ENCODE measurements around the gene CNTN1.

Gene CNTN1

GRCh38 chr12:40957417-40957816, 265.2 kb downstream of the CNTN1 start:
- Mint-ChIP-seq H3K9me3 (no peaks in the 10 kb centered on the region), H3K36me3 (ENCODE audit: low read depth) (no peaks in the 10 kb centered on the region), H3K4me1 (ENCODE audit: low read depth) (no peaks in the 10 kb centered on the region), H3K27ac (no peak overlapping the region), H3K27me3 (no peaks in the 10 kb centered on the region), H3K4me3 (no peak overlapping the region)
- intact Hi-C loops (cut with micrococcal nuclease): no loop called here

GRCh38 chr12:40959041-40959440, 266.8 kb downstream of the CNTN1 start:
- intact Hi-C loops (cut with micrococcal nuclease): no loop called here
- Mint-ChIP-seq H3K4me3 (no peak overlapping the region), H3K27me3 (no peaks in the 10 kb centered on the region), H3K36me3 (ENCODE audit: low read depth) (no peaks in the 10 kb centered on the region), H3K4me1 (ENCODE audit: low read depth) (no peaks in the 10 kb centered on the region), H3K27ac (no peak overlapping the region), H3K9me3 (no peaks in the 10 kb centered on the region)

DNA sequence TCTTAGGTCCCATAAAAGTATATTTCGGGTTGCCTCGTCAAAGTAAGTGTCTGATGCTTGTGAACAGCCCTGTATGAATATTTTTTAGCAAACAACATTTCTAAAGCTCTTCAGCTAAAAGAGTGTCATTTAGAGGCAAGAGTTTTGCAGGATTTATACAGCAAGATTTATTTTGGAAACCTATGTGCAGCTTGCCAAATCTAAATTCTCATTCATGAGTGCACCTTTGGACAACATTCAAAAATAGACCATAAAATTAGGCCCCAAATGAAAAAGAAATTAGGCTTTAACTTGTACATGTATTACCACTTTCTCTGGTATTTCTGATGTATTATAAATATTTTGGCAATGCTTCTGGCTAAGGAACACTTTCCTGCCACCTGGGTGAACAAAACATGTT, 271.5 kb downstream of the CNTN1 start:
- Mint-ChIP-seq H3K36me3 (ENCODE audit: low read depth) (no peaks in the 10 kb centered on the region), H3K27me3 (no peaks in the 10 kb centered on the region), H3K4me1 (ENCODE audit: low read depth) (no peaks in the 10 kb centered on the region), H3K9me3 (no peaks in the 10 kb centered on the region), H3K4me3 (no peak overlapping the region), H3K27ac (no peak overlapping the region)
- intact Hi-C loops (cut with micrococcal nuclease): no loop called here

DNA sequence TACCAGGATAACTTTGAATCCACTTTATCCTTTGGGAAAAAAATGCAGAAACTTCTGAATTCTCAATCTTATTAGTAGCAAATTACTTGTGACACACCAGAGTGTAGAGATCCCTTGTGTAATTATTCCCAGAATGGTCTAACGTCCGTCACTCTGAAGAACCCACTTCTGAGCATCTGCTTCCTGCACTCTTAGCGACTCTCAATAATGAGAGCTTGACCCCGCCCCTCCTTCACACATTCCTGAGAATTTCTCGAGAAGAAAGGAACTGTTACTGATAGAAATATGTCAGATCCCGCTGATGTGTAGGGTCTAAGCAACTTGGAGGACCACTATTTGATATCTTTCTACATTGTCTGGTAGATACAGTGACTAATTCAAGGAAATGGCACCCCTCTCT, 277.6 kb downstream of the CNTN1 start:
- H3K36me3 Mint-ChIP-seq (ENCODE audit: low read depth): no peaks in the 10 kb centered on the region
- H3K27me3 Mint-ChIP-seq: no peaks in the 10 kb centered on the region
- no peaks in the 10 kb centered on the region for H3K9me3 Mint-ChIP-seq
- no peak overlapping the region for H3K27ac Mint-ChIP-seq
- no peaks in the 10 kb centered on the region for H3K4me1 Mint-ChIP-seq (ENCODE audit: low read depth)
- intact Hi-C loops (cut with micrococcal nuclease): no loop called here
- no peak overlapping the region for H3K4me3 Mint-ChIP-seq

GRCh38 chr12:40970320-40970907, 278.2 kb downstream of the CNTN1 start:
- Mint-ChIP-seq H3K27ac (no peak overlapping the region), H3K4me1 (ENCODE audit: low read depth) (no peaks in the 10 kb centered on the region), H3K4me3 (no peak overlapping the region), H3K36me3 (ENCODE audit: low read depth) (no peaks in the 10 kb centered on the region), H3K9me3 (no peaks in the 10 kb centered on the region), H3K27me3 (no peaks in the 10 kb centered on the region)
- intact Hi-C loops (cut with micrococcal nuclease): no loop called here

DNA sequence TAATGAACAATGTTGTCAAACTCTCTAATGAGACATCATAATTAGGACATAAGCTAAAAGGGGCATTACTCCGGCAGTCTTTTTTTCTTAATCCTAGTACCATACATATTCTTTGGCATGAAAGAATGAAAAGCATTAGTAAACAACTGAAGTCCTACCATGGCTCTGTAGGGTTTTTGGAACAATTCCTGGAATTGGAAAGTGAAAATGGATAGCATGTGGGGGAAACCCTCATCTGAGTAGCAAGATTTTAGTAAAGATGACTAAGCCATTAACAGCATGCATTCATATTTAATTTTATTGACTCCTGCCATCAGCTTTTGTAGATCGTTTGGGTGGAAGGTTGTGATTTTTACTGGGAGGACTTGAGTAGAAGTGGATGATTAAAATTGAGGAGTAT, 279.7 kb downstream of the CNTN1 start:
- Mint-ChIP-seq H3K4me3 (no peak overlapping the region), H3K27me3 (no peaks in the 10 kb centered on the region), H3K9me3 (no peaks in the 10 kb centered on the region), H3K4me1 (ENCODE audit: low read depth) (no peaks in the 10 kb centered on the region), H3K27ac (no peak overlapping the region), H3K36me3 (ENCODE audit: low read depth) (no peaks in the 10 kb centered on the region)
- intact Hi-C loops (cut with micrococcal nuclease): no loop called here

GRCh38 chr12:40976546-40976945, 284.3 kb downstream of the CNTN1 start:
- Mint-ChIP-seq H3K9me3 (no peaks in the 10 kb centered on the region), H3K4me3 (no peak overlapping the region), H3K36me3 (ENCODE audit: low read depth) (no peaks in the 10 kb centered on the region), H3K27me3 (no peaks in the 10 kb centered on the region), H3K27ac (no peak overlapping the region), H3K4me1 (ENCODE audit: low read depth) (no peaks in the 10 kb centered on the region)
- intact Hi-C loops (cut with micrococcal nuclease): no loop called here

DNA sequence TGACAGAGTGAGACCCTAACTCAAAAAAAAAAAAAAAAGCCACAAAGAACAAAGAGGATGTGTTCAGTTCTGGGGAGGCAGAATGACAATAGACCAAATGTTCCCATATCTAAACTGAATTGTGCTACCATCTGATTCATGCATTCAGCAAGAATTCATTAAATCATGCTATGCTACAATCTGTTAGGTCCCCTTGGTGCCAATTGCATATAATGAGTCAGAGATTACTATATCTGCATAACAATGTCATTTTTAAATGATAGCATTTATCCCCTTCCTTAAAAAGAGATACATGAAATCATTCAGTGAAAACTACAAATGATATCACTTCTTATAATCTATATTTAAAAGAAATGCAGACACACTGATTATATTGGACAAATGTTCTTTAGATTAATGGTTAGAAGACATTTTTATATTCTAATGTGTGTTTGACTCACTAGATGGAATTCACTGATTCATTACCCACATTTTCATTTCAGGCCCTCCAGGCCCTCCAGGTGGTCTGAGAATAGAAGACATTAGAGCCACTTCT, 288.3 kb downstream of the CNTN1 start:
- no peaks in the 10 kb centered on the region for H3K4me1 Mint-ChIP-seq (ENCODE audit: low read depth)
- intact Hi-C loops (cut with micrococcal nuclease): no loop called here
- no peak overlapping the region for H3K4me3 Mint-ChIP-seq
- no peak overlapping the region for H3K27ac Mint-ChIP-seq
- no peaks in the 10 kb centered on the region for H3K36me3 Mint-ChIP-seq (ENCODE audit: low read depth)
- H3K27me3 Mint-ChIP-seq: no peaks in the 10 kb centered on the region
- no peaks in the 10 kb centered on the region for H3K9me3 Mint-ChIP-seq

DNA sequence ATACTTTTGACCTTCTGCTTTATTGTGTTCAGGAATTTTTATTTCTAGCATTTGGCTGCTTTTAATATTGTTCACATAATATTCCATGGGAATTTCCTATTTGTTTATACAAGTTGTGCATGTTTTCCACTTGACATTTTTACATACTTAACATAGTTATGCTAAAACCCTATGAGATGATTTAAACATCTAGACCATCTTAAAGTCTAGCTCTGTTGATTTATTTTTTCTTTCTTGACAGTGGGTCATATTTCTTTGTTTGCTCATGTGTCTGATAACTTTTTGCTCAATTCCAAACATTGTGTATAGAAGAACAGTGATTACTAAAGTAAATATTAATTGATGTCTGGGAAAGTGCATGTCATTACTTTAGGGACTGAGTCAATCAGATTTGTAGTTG, 293.8 kb downstream of the CNTN1 start:
- no peaks in the 10 kb centered on the region for H3K4me1 Mint-ChIP-seq (ENCODE audit: low read depth)
- no peak overlapping the region for H3K4me3 Mint-ChIP-seq
- H3K27ac Mint-ChIP-seq: no peak overlapping the region
- H3K36me3 Mint-ChIP-seq (ENCODE audit: low read depth): no peaks in the 10 kb centered on the region
- intact Hi-C loops (cut with micrococcal nuclease): no loop called here
- no peaks in the 10 kb centered on the region for H3K27me3 Mint-ChIP-seq
- H3K9me3 Mint-ChIP-seq: no peaks in the 10 kb centered on the region

DNA sequence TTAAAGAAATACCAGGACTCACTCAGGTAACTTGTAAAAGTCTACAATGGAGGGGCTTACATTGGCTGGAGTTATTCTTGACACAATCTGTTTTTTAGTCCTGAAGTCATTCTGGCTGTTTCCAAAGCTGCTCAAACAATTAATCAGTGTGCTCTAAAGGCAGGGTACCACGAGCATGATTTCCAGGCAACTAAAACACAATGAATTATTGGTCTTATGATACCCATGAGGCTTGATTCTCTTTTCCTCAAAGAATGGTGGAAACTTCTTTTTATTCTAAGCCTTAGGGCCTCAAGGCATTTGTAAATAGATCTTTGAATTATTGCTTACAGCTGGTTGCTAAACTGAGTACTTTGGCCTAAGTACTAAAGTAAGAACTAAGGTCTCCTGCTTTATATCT, 296.1 kb downstream of the CNTN1 start:
- Mint-ChIP-seq H3K27me3 (no peaks in the 10 kb centered on the region), H3K9me3 (no peaks in the 10 kb centered on the region), H3K36me3 (ENCODE audit: low read depth) (no peaks in the 10 kb centered on the region), H3K4me1 (ENCODE audit: low read depth) (no peaks in the 10 kb centered on the region), H3K27ac (no peak overlapping the region), H3K4me3 (no peak overlapping the region)
- intact Hi-C loops (cut with micrococcal nuclease): no loop called here

- H3K9me3 Mint-ChIP-seq: no peaks in the 10 kb centered on the region
- H3K27ac Mint-ChIP-seq: no peak overlapping the region
- intact Hi-C loops (cut with micrococcal nuclease): no loop called here
- no peak overlapping the region for H3K4me3 Mint-ChIP-seq
- H3K4me1 Mint-ChIP-seq (ENCODE audit: low read depth): no peaks in the 10 kb centered on the region
- H3K27me3 Mint-ChIP-seq: no peaks in the 10 kb centered on the region
- H3K36me3 Mint-ChIP-seq (ENCODE audit: low read depth): no peaks in the 10 kb centered on the region
Measured at GRCh38 chr12:40988824-40989223, 296.6 kb downstream of the CNTN1 start.

DNA sequence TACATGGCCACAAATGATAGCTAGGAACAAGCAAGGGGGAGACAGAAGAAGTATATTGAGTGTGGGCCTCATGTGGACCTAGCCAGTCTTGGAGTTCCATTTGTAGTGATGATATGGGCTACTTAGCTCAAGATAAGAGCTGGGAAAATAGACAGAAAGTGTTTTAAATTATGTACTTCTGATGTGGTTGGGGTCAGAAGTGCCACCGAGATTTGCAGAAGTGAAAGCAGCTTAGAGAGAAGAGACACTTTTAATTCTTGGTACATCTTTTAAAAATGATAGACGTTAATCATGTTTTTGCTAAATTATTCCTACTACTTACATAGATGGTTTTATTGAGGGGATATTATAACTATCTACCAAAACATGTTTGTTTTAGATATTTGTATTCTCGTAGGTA, 297.5 kb downstream of the CNTN1 start:
- H3K4me3 Mint-ChIP-seq: no peak overlapping the region
- H3K4me1 Mint-ChIP-seq (ENCODE audit: low read depth): no peaks in the 10 kb centered on the region
- no peaks in the 10 kb centered on the region for H3K36me3 Mint-ChIP-seq (ENCODE audit: low read depth)
- no peaks in the 10 kb centered on the region for H3K9me3 Mint-ChIP-seq
- intact Hi-C loops (cut with micrococcal nuclease): no loop called here
- H3K27ac Mint-ChIP-seq: no peak overlapping the region
- H3K27me3 Mint-ChIP-seq: no peaks in the 10 kb centered on the region

DNA sequence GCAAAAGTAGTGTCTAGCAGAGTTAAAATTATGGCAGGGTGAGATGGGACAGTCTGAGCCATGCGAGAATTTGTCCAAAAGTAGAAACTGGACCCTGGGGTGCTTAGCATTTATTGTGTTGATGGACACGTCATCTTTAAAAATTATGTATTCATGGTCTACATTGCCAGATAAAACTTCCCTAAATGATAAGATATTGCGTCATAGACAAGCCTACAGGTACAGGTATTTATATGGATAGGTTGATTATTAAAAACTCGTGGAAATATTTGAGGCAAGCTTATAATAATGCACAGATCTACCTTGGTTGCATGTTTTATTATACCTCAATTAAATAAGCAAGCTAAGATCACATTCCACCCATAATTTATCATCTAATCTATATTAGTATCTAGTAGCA, 299.9 kb downstream of the CNTN1 start:
- intact Hi-C loops (cut with micrococcal nuclease): no loop called here
- H3K4me1 Mint-ChIP-seq (ENCODE audit: low read depth): no peaks in the 10 kb centered on the region
- no peaks in the 10 kb centered on the region for H3K9me3 Mint-ChIP-seq

GRCh38 chr12:40992674-40993073, 300.4 kb downstream of the CNTN1 start:
- intact Hi-C loops (cut with micrococcal nuclease): no loop called here
- Mint-ChIP-seq H3K27ac (no peak overlapping the region), H3K27me3 (no peaks in the 10 kb centered on the region), H3K4me1 (ENCODE audit: low read depth) (no peaks in the 10 kb centered on the region), H3K36me3 (ENCODE audit: low read depth) (no peaks in the 10 kb centered on the region), H3K9me3 (no peaks in the 10 kb centered on the region), H3K4me3 (no peak overlapping the region)

More for the DNA sequence above, 299.9 kb downstream of the CNTN1 start:
- H3K4me3 Mint-ChIP-seq: no peak overlapping the region
- H3K36me3 Mint-ChIP-seq (ENCODE audit: low read depth): no peaks in the 10 kb centered on the region
- H3K27me3 Mint-ChIP-seq: no peaks in the 10 kb centered on the region
- no peak overlapping the region for H3K27ac Mint-ChIP-seq

DNA sequence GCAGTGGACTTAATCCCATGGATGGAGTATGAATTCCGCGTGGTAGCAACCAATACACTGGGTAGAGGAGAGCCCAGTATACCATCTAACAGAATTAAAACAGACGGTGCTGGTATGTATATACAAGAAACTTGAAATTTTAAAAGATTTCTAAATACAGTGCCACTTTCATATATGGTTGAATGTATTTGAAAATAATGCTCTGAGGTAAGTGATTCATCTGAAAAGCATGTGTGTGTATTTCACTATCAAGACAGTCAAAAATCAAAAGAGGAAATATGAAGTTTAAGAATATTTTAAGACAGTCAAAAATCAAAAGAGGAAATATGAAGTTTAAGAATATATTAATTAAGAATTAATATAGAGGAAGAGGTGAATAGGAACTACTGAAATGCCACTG, 300.9 kb downstream of the CNTN1 start:
- no peak overlapping the region for H3K27ac Mint-ChIP-seq
- no peaks in the 10 kb centered on the region for H3K36me3 Mint-ChIP-seq (ENCODE audit: low read depth)
- no peaks in the 10 kb centered on the region for H3K9me3 Mint-ChIP-seq
- H3K27me3 Mint-ChIP-seq: no peaks in the 10 kb centered on the region
- H3K4me3 Mint-ChIP-seq: no peak overlapping the region
- no peaks in the 10 kb centered on the region for H3K4me1 Mint-ChIP-seq (ENCODE audit: low read depth)
- intact Hi-C loops (cut with micrococcal nuclease): no loop called here
